Measurements from ENCODE around the gene CLMN. TPM values are rescaled to one million over a fixed set of nuclear protein-coding genes. Genes with fewer than 3 reads are reported as not detected.

Gene CLMN
- total and polyA plus RNA-seq, 2 donors, result 4.3 to 11.1 TPM

DNA sequence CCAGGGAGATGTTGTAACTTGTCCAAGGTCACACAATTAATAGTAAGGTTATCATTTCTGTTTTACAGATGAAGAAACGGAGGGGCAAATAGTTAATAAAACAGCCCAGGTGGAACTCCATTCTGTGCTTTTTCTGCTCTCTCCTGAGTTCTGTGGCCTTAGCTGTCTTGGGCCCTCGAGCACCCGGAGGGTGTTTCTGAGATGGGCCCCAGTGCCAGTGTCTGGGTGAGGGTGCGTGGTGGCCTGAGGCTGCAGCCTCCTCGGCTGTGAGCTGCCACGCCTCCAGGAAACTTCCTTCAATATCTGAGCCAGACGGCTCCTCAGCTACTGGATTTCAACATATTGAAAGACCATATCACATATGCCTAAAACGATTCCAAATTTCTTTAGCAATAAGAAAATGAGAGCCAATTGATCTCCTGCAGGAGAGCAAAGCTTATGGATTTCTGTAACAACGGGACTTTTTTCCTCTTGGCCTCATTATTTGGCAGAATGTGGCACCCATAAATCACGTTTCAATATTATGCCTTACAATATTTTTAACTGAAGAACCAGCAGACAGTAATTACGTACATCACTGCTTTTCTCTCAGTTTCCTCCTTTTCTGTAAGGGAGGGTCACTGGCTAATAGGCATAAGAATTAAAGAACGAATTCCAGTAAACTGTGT is 87.6 kb downstream of the CLMN start:
- DNase-seq (ENCODE audit: extremely low spot score), result no peak
- H3K27ac ChIP-seq (ENCODE audit: low read depth), result no peak overlapping the region
- no peaks in the 10 kb centered on the region for H3K36me3 ChIP-seq (ENCODE audit: insufficient read depth)
- WGBS, result 52% methylated on average over 12 of the region's 12 CpGs
- no peak overlapping the region for H3K4me3 ChIP-seq (ENCODE audit: low read depth, low read length)
- H3K4me1 ChIP-seq (ENCODE audit: insufficient read depth), result no peaks in the 10 kb centered on the region

DNA sequence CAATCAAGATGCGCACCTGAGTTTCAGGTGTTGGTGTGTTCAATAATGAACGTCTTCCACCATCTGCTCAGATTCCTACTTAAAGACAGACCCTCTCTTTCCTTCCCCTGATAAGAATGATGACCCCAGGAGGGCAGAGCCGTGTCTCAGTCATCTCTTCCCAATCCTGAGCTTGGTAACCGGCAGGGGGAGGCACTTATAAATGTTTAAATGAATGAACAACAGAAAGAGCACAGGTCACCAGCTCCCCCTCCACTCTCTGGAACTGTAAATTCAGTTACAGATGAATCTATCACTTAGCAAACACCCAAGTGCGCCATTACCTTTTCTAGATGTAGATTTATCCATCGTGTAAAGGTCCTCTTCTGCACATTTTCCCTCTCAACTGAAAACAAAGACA is 90.0 kb downstream of the CLMN start:
- Histone ChIP-seq H3K27ac (ENCODE audit: low read depth) (no peak overlapping the region), H3K4me3 (ENCODE audit: low read depth, low read length) (no peak overlapping the region), H3K36me3 (ENCODE audit: insufficient read depth) (no peaks in the 10 kb centered on the region), H3K4me1 (ENCODE audit: insufficient read depth) (no peaks in the 10 kb centered on the region)
- 70% methylated on average over 6 of the region's 6 CpGs for WGBS
- no peak for DNase-seq (ENCODE audit: extremely low spot score)

DNA sequence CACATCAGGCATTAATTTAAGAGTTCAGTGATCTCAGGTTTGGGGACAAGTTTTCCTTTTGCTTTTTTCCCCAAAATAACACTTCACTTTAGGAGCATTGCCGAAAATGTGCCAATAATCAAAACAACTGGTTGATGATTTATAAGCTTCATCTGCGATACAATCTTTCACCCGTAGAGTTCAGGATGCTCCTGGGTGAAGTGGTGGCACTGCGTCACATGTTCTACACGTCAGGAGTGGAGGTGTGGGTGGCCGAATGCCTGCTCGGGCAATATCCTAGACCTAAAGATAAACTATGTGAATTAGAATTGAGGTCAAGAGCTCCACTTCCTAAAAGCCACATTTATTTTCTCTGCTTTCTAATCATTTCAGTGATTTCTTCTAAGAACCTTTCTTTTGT is 91.5 kb downstream of the CLMN start:
- no peak overlapping the region for H3K27ac ChIP-seq (ENCODE audit: low read depth)
- H3K4me3 ChIP-seq (ENCODE audit: low read depth, low read length), result no peak overlapping the region
- H3K4me1 ChIP-seq (ENCODE audit: insufficient read depth), result no peaks in the 10 kb centered on the region
- no peaks in the 10 kb centered on the region for H3K36me3 ChIP-seq (ENCODE audit: insufficient read depth)
- WGBS, result 76% methylated on average over 7 of the region's 7 CpGs
- no peak for DNase-seq (ENCODE audit: extremely low spot score)

DNA sequence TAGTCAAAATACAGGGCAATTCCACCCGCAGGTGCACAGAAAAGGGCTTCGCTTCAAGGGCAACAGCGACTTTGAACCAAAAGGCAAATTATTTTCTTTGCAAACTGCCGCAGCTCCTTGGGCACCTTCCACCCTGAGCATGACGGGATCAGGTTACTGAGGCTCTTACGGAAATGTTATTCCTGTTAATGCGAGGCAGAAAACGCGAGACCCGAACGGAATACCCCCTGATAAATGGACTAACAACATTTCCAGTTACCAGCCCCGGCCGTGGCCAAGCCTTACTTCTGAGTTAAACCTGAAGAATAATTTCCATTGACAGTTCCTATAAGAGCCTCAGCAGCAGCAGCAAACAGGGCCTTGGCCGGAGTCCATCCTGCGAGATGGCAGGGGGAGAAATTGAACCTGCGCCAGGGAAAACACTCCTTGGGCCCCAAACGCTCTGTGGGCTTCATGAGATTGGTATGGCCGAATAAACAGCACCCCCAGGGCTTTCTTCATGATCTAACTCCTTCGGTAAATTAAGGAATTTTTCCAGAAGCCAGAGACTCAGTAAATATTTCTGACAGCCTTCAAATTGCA is 92.3 kb downstream of the CLMN start:
- Histone ChIP-seq H3K4me3 (ENCODE audit: low read depth, low read length) (no peak overlapping the region), H3K4me1 (ENCODE audit: insufficient read depth) (no peaks in the 10 kb centered on the region), H3K27ac (ENCODE audit: low read depth) (no peak overlapping the region), H3K36me3 (ENCODE audit: insufficient read depth) (no peaks in the 10 kb centered on the region)
- WGBS, result 44% methylated on average over 19 of the region's 19 CpGs
- DNase-seq (ENCODE audit: extremely low spot score), result no peak

DNA sequence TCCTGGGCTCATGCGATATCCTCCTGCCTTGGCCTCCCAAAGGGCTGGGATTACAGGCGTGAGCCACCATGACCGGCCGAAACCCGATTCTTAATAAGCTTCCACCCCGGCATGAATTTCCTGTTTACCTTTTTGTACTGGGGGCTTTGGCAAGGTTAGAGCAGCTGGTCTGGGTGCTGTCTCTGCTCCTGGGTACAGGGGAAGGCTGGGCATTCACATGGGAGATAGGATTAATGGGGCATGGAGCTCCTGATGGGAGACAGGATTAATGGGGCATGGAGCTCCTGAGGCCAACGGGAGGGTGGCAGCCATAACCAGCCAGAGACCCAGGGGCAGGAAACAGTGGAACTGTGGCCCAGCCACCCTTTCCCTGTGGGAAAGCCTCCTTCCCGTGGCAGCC is 92.9 kb downstream of the CLMN start:
- H3K36me3 ChIP-seq (ENCODE audit: insufficient read depth), result no peaks in the 10 kb centered on the region
- no peak overlapping the region for H3K27ac ChIP-seq (ENCODE audit: low read depth)
- no peak overlapping the region for H3K4me3 ChIP-seq (ENCODE audit: low read depth, low read length)
- no peak for DNase-seq (ENCODE audit: extremely low spot score)
- 72% methylated on average over 8 of the region's 8 CpGs for WGBS
- H3K4me1 ChIP-seq (ENCODE audit: insufficient read depth), result no peaks in the 10 kb centered on the region

DNA sequence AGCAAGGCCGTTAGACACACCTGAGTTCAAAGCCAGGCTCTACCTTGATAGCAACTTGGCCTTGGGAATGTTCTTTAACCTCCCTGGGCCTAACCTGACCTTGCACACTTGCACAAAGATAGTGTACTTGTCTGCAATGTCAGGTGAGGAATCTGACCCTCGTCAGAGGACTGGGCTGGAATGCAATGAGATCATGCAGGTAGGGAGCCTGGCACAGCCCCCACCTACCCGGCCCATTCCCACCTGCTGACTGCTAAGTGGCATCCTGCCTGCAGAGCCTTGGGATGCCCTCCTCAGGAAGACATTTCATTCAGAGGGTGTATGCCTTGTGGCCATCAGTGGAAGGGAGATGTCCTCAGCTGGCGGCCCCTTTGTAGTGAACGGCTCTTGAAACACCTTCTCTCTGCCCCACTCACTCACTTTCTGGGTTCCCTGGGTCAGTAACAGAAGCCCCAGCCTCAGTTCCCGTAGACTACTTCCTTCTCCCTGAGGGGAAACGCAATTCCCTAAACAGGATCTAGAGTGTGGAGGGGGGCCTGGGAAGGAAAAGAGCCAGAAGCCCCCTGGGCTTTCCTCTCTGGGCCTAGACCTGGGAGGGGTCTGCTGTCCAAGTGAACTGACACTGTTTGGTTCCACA is 94.3 kb downstream of the CLMN start:
- Histone ChIP-seq H3K4me3 (ENCODE audit: low read depth, low read length) (no peak overlapping the region), H3K4me1 (ENCODE audit: insufficient read depth) (no peaks in the 10 kb centered on the region), H3K27ac (ENCODE audit: low read depth) (no peak overlapping the region), H3K36me3 (ENCODE audit: insufficient read depth) (no peaks in the 10 kb centered on the region)
- 97% methylated on average over 7 of the region's 7 CpGs for WGBS
- no peak for DNase-seq (ENCODE audit: extremely low spot score)

DNA sequence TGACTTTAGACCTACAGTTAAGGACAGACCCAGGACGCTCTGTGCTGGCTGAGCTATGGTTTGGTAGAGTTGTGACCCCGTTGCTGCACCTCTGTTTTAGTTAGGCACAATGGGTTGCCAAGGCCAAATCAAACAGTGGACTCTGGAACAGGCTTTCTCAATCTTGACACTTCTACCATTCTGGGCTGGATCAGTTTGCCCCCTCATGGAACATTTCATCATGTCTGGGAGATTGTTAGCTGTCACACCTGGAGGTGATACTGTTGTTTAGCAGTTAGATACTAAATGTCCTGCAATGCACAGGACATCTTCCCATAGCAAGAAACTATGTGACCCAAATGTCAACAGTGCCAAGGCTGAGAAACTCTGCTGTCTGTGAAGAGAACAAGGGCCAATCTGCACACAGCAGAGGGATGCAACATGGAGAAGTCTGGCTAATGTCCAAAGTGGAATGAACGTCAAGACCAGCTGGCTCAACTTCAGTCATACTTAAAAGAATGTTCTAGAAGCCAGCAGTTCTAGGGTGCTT is 96.8 kb downstream of the CLMN start:
- 76% methylated on average over 3 of the region's 3 CpGs for WGBS
- H3K4me1 ChIP-seq (ENCODE audit: insufficient read depth), result no peaks in the 10 kb centered on the region

DNA sequence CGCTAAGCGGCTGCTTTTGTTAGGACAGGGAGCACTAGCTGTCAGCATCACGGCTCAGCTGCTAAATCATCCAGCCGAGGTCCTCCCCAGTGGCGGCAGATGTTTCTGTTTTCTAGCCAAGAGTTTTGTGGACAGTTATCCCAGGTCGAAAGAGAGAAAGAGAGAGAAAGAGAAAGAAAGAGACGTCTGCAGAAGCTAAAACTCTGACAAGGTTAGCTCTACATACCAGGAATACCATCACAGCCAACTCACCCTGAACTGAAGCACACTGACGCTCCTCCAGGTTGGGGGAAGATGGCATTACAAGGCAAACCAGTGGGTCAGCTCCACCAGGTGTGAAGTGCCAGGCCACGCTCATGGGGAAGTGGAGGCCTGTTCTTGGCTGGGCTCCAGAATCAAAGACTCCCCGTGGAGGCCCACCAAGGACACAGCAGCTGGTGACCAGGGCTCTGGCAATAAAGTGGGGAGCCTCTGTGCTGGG is 97.5 kb downstream of the CLMN start:
- 44% methylated on average over 10 of the region's 10 CpGs for WGBS
- no peak overlapping the region for H3K4me3 ChIP-seq (ENCODE audit: low read depth, low read length)

More for the DNA sequence above, 96.8 kb downstream of the CLMN start:
- Histone ChIP-seq H3K36me3 (ENCODE audit: insufficient read depth) (no peaks in the 10 kb centered on the region), H3K4me3 (ENCODE audit: low read depth, low read length) (no peak overlapping the region), H3K27ac (ENCODE audit: low read depth) (no peak overlapping the region)
- no peak for DNase-seq (ENCODE audit: extremely low spot score)

DNA sequence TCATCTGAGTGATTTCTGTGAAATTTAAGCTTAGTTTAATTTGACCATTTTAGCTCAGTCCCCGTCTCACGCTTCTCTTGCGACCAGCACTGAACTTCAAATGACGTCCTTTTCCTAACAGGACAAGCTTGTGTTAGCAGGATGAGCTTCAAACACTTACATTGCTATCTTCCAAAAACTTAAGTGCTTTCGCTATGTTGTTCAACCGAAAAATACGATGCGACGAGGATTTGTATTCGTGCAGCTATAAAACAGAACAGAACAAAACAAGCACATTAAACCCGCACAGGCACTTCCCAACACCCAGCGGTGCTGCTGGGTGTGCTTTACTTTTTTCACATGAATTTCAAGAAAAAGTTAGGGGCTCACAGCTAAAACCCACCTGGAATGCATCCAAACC is 98.2 kb downstream of the CLMN start:
- no peaks in the 10 kb centered on the region for H3K36me3 ChIP-seq (ENCODE audit: insufficient read depth)
- 67% methylated on average over 12 of the region's 12 CpGs for WGBS
- H3K4me1 ChIP-seq (ENCODE audit: insufficient read depth), result no peaks in the 10 kb centered on the region
- no peak overlapping the region for H3K4me3 ChIP-seq (ENCODE audit: low read depth, low read length)
- DNase-seq (ENCODE audit: extremely low spot score), result no peak
- H3K27ac ChIP-seq (ENCODE audit: low read depth), result no peak overlapping the region

More for the DNA sequence above, 97.5 kb downstream of the CLMN start:
- Histone ChIP-seq H3K36me3 (ENCODE audit: insufficient read depth) (no peaks in the 10 kb centered on the region), H3K27ac (ENCODE audit: low read depth) (no peak overlapping the region), H3K4me1 (ENCODE audit: insufficient read depth) (no peaks in the 10 kb centered on the region)
- DNase-seq (ENCODE audit: extremely low spot score), result no peak

DNA sequence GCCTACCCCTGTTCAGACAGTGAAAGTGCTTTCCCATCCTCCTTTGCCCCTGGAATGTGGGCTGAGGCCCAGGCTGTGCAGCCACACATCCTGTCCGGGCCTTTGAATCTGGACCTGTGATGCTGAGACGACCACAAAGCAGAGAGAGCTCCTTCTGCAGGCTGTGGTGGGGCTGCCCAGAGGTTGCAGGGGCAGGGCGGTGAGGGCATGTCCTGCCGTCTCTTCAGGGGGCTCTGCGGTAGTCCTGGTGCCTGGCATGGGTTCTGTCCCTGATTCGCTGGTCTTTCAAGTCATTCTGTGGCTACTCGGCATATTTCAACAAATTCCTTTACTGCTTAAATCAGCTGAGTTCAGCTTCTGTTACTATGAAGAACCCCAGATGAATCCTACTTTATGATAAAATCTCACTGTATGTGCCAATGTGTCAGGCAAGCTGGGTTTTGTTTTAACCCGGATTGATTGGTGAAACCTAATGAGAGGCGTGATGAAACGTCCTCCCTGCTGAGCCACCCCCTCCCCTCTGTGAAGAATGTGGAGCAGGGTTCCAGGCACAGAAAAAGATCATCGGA is 99.0 kb downstream of the CLMN start:
- no peak for DNase-seq (ENCODE audit: extremely low spot score)

DNA sequence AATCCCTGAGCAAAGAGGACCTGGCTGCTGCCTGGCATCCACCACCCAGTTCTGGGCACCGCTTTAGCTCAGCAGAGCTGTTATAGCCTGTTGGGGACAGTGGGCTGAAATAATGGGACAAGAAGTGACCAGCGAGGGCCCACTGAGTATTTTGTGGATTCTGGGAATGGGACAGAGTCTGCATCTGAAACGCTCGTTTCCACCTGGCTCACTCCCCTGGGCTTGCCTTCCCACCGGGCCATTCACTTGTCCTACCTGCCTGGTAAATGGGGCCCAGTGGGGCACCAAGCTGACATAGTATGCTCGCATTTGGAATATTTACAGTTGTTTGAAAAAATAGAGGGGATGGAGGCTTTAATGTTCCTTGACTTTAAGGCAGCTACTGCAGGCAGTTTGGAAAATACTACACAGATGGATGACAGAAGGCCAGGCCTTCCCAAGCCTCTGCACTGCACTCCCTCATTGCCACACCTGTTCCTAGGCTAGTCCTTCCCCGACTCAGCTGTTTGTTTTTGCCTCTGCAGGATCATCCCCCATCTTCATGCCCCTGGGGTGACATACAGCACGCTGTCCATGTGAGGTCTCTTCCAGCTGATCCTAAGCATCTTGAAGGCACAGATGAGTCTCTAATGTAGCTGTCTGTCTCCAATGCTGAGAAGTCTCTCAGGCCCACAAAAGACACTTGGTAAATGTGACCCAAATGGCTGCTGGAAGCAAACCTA is 101.1 kb downstream of the CLMN start:
- 91% methylated on average over 8 of the region's 8 CpGs for WGBS
- H3K4me1 ChIP-seq (ENCODE audit: insufficient read depth), result no peaks in the 10 kb centered on the region

More for the DNA sequence above, 99.0 kb downstream of the CLMN start:
- H3K36me3 ChIP-seq (ENCODE audit: insufficient read depth), result no peaks in the 10 kb centered on the region
- no peaks in the 10 kb centered on the region for H3K4me1 ChIP-seq (ENCODE audit: insufficient read depth)
- no peak overlapping the region for H3K4me3 ChIP-seq (ENCODE audit: low read depth, low read length)
- no peak overlapping the region for H3K27ac ChIP-seq (ENCODE audit: low read depth)
- WGBS, result 53% methylated on average over 11 of the region's 11 CpGs

DNA sequence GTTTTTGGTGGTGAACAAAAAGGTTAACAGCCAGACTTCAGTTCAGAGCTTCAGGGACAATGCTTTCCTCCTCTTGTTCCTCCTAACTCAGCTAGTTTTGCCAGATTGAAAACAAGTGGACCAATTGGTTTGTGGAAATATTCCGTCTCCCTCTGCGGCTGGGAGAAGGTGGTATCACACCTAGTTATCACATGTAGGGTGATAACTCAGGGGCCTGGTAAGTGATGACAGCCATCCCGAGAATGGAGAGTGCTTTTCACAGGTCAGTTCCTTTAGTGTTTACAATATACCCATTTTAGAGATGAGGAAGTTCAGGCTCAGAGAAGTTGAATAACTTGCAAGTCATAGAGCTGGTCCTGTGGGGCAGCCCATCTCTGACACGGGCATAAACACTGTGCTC is 101.7 kb downstream of the CLMN start:
- Histone ChIP-seq H3K4me1 (ENCODE audit: insufficient read depth) (no peaks in the 10 kb centered on the region), H3K4me3 (ENCODE audit: low read depth, low read length) (no peak overlapping the region), H3K27ac (ENCODE audit: low read depth) (no peak overlapping the region), H3K36me3 (ENCODE audit: insufficient read depth) (no peaks in the 10 kb centered on the region)
- WGBS, result 93% methylated on average over 4 of the region's 4 CpGs
- no peak for DNase-seq (ENCODE audit: extremely low spot score)

More for the DNA sequence above, 101.1 kb downstream of the CLMN start:
- Histone ChIP-seq H3K27ac (ENCODE audit: low read depth) (no peak overlapping the region), H3K36me3 (ENCODE audit: insufficient read depth) (no peaks in the 10 kb centered on the region), H3K4me3 (ENCODE audit: low read depth, low read length) (no peak overlapping the region)
- no peak for DNase-seq (ENCODE audit: extremely low spot score)

DNA sequence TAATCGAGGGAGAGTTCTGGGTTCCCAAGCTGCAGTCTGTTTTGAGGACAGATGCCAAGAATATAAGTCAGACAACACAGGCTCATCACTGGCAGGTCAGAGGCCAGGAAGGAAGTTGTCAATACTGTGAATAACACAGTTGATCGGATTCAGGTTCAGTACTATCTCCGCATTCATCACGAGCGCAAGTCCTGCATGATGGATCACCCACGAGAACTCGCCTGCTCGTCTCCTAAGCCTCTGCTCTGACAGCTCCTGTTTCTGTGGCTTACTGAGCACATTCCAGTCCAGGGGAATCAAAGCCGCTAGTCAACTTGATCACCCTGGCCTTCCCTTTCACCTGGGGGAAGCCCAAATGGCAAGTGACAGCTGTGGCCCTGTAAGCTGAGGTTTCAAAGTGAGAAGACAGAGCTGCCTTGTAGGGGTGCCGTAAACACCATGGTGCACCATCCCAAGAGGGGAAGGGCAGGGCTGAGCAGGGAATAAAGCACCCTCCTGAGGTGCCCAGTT is 102.3 kb downstream of the CLMN start:
- no peaks in the 10 kb centered on the region for H3K36me3 ChIP-seq (ENCODE audit: insufficient read depth)
- no peak overlapping the region for H3K27ac ChIP-seq (ENCODE audit: low read depth)
- no peaks in the 10 kb centered on the region for H3K4me1 ChIP-seq (ENCODE audit: insufficient read depth)
- no peak for DNase-seq (ENCODE audit: extremely low spot score)
- WGBS, result 88% methylated on average over 10 of the region's 10 CpGs
- no peak overlapping the region for H3K4me3 ChIP-seq (ENCODE audit: low read depth, low read length)

All from urinary bladder (tissue), 4 donors.